ENCODE results near the gene SPOCK1. TPM values are rescaled to one million over a fixed set of nuclear protein-coding genes. Genes with fewer than 3 reads are reported as not detected.

Gene SPOCK1
- total and polyA plus RNA-seq, 9 of the 15 experiments (the other 6 are each of a cell fraction or from before 2014, with no cell fraction given): 0.01 to 0.35 (median 0.04) TPM; not detected in 6

DNA sequence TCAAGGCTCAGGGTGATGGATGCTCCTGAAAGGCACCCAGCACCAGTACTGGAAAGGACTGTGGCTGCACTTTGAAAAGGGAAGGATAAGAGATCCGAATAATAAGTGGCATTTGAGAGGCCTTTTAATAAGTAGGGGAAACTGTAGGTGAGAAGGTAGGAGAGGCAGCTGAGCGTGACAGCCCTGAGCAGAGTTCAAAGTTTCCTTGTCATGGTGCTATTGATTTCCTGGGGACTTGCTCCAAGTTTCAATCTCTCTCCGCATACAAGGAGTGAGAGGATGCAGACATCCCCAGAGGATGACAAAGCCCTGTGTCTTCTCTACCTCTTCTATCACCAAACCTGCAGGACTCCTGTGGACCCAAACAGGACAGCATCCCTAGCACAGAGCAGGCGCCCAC lies 354.5 kb downstream of the SPOCK1 start:
- POLR2A ChIA-PET: no interaction called here
- no peak overlapping the region for H2AFZ ChIP-seq (ENCODE audit: low read depth, low read length)
- H3K4me1 ChIP-seq (replicated peaks in 1 of 2; ENCODE audit: control insufficient read depth in 2 of 2, insufficient read depth in 2 of 2, low read length in 2 of 2): no peaks in the 10 kb centered on the region
- no peak overlapping the region for H3K27ac ChIP-seq (ENCODE audit: extremely low read depth, low read depth, low read length)
- intact Hi-C loops (cut with micrococcal nuclease): no loop called here
- CTCF ChIA-PET (ENCODE audit: low intra/inter-chr PET ratio): no interaction called here
- peaks cover 0 to 4% of the 10 kb centered on the region in 2 experiments; a peak in 1 of 5 replicates for H3K27me3 ChIP-seq (ENCODE audit: control insufficient read depth in 2 of 2, insufficient read depth in 2 of 2, low read length in 2 of 2)
- H4K20me1 ChIP-seq (replicated peaks; ENCODE audit: control insufficient read depth, insufficient read depth, low read length): no peaks in the 10 kb centered on the region; the same call in 1 of the 2 replicates
- ATAC-seq: no peak
- H3K9me1 ChIP-seq (ENCODE audit: control insufficient read depth, insufficient read depth, low read length): no peaks in the 10 kb centered on the region
- FAIRE-seq: no peak
- in situ Hi-C loops (cut with MboI): no loop called here
- H3K79me2 ChIP-seq (ENCODE audit: control insufficient read depth, insufficient read depth, low read length): no peaks in the 10 kb centered on the region
- no peak overlapping the region for H3K4me3 ChIP-seq
- no peak overlapping the region for H3K9ac ChIP-seq (ENCODE audit: insufficient read depth in 1 of 2, low read depth in 2 of 2, low read length in 2 of 2)
- DNase-seq (ENCODE audit: extremely low read depth in 1 of 4, low spot score in 3 of 4): no peak
- no TSS peak for BruUV-seq (replicated peaks)
- H3K9me3 ChIP-seq (replicated peaks; ENCODE audit: control insufficient read depth, insufficient read depth, low read depth, low read length): no peaks in the 10 kb centered on the region
- 1% methylated on average over 4 of the region's 4 CpGs for WGBS (ENCODE audit: insufficient coverage, low coverage, missing lambda C conversion rate)
- no peak overlapping the region for H3K4me2 ChIP-seq (ENCODE audit: insufficient read depth, low read length)
- H3K36me3 ChIP-seq (ENCODE audit: control insufficient read depth, insufficient read depth, low read length): no peaks in the 10 kb centered on the region
- TF ChIP-seq, protein P1, sequence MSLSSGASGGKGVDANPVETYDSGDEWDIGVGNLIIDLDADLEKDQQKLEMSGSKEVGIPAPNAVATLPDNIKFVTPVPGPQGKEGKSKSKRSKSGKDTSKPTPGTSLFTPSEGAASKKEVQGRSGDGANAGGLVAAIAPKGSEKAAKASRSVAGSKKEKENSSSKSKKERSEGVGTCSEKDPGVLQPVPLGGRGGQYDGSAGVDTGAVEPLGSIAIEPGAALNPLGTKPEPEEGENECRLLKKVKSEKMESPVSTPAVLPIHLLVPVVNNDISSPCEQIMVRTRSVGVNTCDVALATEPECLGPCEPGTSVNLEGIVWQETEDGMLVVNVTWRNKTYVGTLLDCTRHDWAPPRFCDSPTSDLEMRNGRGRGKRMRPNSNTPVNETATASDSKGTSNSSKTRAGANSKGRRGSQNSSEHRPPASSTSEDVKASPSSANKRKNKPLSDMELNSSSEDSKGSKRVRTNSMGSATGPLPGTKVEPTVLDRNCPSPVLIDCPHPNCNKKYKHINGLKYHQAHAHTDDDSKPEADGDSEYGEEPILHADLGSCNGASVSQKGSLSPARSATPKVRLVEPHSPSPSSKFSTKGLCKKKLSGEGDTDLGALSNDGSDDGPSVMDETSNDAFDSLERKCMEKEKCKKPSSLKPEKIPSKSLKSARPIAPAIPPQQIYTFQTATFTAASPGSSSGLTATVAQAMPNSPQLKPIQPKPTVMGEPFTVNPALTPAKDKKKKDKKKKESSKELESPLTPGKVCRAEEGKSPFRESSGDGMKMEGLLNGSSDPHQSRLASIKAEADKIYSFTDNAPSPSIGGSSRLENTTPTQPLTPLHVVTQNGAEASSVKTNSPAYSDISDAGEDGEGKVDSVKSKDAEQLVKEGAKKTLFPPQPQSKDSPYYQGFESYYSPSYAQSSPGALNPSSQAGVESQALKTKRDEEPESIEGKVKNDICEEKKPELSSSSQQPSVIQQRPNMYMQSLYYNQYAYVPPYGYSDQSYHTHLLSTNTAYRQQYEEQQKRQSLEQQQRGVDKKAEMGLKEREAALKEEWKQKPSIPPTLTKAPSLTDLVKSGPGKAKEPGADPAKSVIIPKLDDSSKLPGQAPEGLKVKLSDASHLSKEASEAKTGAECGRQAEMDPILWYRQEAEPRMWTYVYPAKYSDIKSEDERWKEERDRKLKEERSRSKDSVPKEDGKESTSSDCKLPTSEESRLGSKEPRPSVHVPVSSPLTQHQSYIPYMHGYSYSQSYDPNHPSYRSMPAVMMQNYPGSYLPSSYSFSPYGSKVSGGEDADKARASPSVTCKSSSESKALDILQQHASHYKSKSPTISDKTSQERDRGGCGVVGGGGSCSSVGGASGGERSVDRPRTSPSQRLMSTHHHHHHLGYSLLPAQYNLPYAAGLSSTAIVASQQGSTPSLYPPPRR (CRISPR knock-in tag; IDR thresholded peaks at IDR 0.05; ENCODE audit: borderline replicate concordance): no peak
- TF ChIP-seq JUND (IDR thresholded peaks at IDR 0.05; ENCODE audit: borderline replicate concordance, low read depth, low read length) (no peak), JUND (tag; IDR thresholded peaks at IDR 0.05; ENCODE audit: borderline replicate concordance, low read depth, low read length) (no peak), SIRT6 (IDR thresholded peaks at IDR 0.05; ENCODE audit: low read depth, low read length) (no peak), ERF (CRISPR knock-in tag; IDR thresholded peaks at IDR 0.05) (no peak), GTF2F1 (IDR thresholded peaks at IDR 0.05; ENCODE audit: low read depth, low read length) (no peak), SNRNP70 (optimal IDR thresholded peaks at IDR 0.05; ENCODE audit: low read depth, low read length) (no peak), NFE2 (IDR thresholded peaks at IDR 0.05; ENCODE audit: low read depth) (no peak), POLR2AphosphoS5 (IDR thresholded peaks at IDR 0.05; ENCODE audit: control insufficient read depth, insufficient read depth, low read depth, low read length) (no peak), TCF7L2 (IDR thresholded peaks at IDR 0.05; ENCODE audit: low read depth, low read length) (no peak), KAT8 (IDR thresholded peaks at IDR 0.05; ENCODE audit: low read depth) (no peak)
- TF ChIP-seq, protein P2, sequence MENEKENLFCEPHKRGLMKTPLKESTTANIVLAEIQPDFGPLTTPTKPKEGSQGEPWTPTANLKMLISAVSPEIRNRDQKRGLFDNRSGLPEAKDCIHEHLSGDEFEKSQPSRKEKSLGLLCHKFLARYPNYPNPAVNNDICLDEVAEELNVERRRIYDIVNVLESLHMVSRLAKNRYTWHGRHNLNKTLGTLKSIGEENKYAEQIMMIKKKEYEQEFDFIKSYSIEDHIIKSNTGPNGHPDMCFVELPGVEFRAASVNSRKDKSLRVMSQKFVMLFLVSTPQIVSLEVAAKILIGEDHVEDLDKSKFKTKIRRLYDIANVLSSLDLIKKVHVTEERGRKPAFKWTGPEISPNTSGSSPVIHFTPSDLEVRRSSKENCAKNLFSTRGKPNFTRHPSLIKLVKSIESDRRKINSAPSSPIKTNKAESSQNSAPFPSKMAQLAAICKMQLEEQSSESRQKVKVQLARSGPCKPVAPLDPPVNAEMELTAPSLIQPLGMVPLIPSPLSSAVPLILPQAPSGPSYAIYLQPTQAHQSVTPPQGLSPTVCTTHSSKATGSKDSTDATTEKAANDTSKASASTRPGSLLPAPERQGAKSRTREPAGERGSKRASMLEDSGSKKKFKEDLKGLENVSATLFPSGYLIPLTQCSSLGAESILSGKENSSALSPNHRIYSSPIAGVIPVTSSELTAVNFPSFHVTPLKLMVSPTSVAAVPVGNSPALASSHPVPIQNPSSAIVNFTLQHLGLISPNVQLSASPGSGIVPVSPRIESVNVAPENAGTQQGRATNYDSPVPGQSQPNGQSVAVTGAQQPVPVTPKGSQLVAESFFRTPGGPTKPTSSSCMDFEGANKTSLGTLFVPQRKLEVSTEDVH (IDR thresholded peaks at IDR 0.05; ENCODE audit: low read depth, partially characterized antibody): no peak
